SH-SY5Y (cell line): ENCODE data around the gene PPP1R26.

Source experiments
- GATA2 ChIP-seq: IDR thresholded peaks from 2 replicates; pipeline ENCODE4 v1.6.1; 2011; ENCODE audit warnings: mild to moderate bottlenecking, low read depth, low read length
- GATA3 ChIP-seq: IDR thresholded peaks from 2 replicates; pipeline ENCODE4 v1.6.1; 2011; ENCODE audit warnings: low read depth, mild to moderate bottlenecking, low read length, moderate library complexity

GRCh38 chr9:135526730-135527571, 47.4 kb downstream of the PPP1R26 start:
- TF ChIP-seq GATA2 (no peak), GATA3 (no peak)
